SK-N-MC (cell line): ENCODE results near the gene GLUD1.

ENCODE experiments used
- DNase-seq: peaks from one replicate; pipeline ENCODE4 v3.0.0-alpha.2; 2011; ENCODE audit warnings: low read depth, low spot score
- H3K27ac ChIP-seq: fragments of 200-600 bp; sonication (generic); 2 replicates; pipeline ENCODE4 v1.5.1; 2016; ENCODE audit warnings: mixed run types
- H3K36me3 ChIP-seq: fragments of 200-600 bp; sonication (generic); 2 replicates; pipeline ENCODE4 v1.6.1; 2017; ENCODE audit warnings: antibody characterized with exemption, low read length, mixed read lengths; ENCODE audit not compliant: insufficient read depth
- H3K4me3 ChIP-seq: fragments of 200-600 bp; sonication (generic); 2 replicates; pipeline ENCODE4 v1.5.1; 2016
- H3K9ac ChIP-seq: fragments of 200-600 bp; sonication (generic); 2 replicates; pipeline ENCODE4 v1.8.0; 2017; ENCODE audit warnings: mixed run types, mixed read lengths; ENCODE audit not compliant: insufficient read length
- H3K9me3 ChIP-seq: fragments of 200-600 bp; sonication (generic); 2 replicates; pipeline ENCODE4 v1.6.1; 2017; ENCODE audit warnings: low read depth, mild to moderate bottlenecking, antibody characterized with exemption, low read length, moderate library complexity, mixed read lengths
- EZH2 ChIP-seq: fragments of 200-600 bp; sonication (generic); IDR thresholded peaks from one replicate; pipeline ENCODE4 v1.6.1; 2017; ENCODE audit warnings: antibody characterized with exemption
- FOXP2 ChIP-seq: optimal IDR thresholded peaks from 2 replicates; pipeline ENCODE3; 2011; ENCODE audit warnings: mild to moderate bottlenecking, moderate library complexity; ENCODE audit not compliant: insufficient read depth; ENCODE audit errors: extremely low read length, control extremely low read depth
- POLR2AphosphoS5 ChIP-seq: IDR thresholded peaks from 2 replicates; pipeline ENCODE4 v1.6.1; 2012; ENCODE audit warnings: mild to moderate bottlenecking, low read depth, low read length, borderline replicate concordance

Gene GLUD1

GRCh38 chr10:87072449-87072848, 22.2 kb downstream of the GLUD1 start:
- H3K4me3 ChIP-seq, result no peak overlapping the region
- H3K9me3 ChIP-seq, result no peaks in the 10 kb centered on the region
- no peak overlapping the region for H3K9ac ChIP-seq
- H3K27ac ChIP-seq, result no peak overlapping the region
- peaks cover 5% of the 10 kb centered on the region; the same call in 1 of the 2 replicates for H3K36me3 ChIP-seq
- TF ChIP-seq FOXP2 (no peak), POLR2AphosphoS5 (no peak), EZH2 (no peak)
- DNase-seq, result no peak

- Histone ChIP-seq H3K27ac (no peak overlapping the region), H3K4me3 (no peak overlapping the region), H3K9ac (no peak overlapping the region), H3K9me3 (no peaks in the 10 kb centered on the region), H3K36me3 (peaks cover 5% of the 10 kb centered on the region; the same call in 1 of the 2 replicates)
- DNase-seq, result no peak
- TF ChIP-seq POLR2AphosphoS5, result no peak
- no peak for TF ChIP-seq FOXP2
- no peak for TF ChIP-seq EZH2
These were observed 26.4 kb downstream of the GLUD1 start for GRCh38 chr10:87068281-87068680.

- H3K4me3 ChIP-seq, result no peak overlapping the region
- no peak overlapping the region for H3K9ac ChIP-seq
- no peak overlapping the region for H3K27ac ChIP-seq
- DNase-seq, result no peak
- no peak for TF ChIP-seq FOXP2
- H3K36me3 ChIP-seq, result peaks cover 12% of the 10 kb centered on the region; the same call in 1 of the 2 replicates
- H3K9me3 ChIP-seq, result no peaks in the 10 kb centered on the region
These were observed 27.8 kb downstream of the GLUD1 start for GRCh38 chr10:87066865-87067264.

GRCh38 chr10:87066178-87066577, 28.5 kb downstream of the GLUD1 start:
- TF ChIP-seq FOXP2 (no peak), POLR2AphosphoS5 (no peak), EZH2 (no peak)
- H3K27ac ChIP-seq, result no peak overlapping the region
- H3K9me3 ChIP-seq, result no peaks in the 10 kb centered on the region
- H3K4me3 ChIP-seq, result no peak overlapping the region
- no peak overlapping the region for H3K9ac ChIP-seq
- no peak for DNase-seq
- H3K36me3 ChIP-seq, result peaks cover 12% of the 10 kb centered on the region; the same call in 1 of the 2 replicates

- no peak for TF ChIP-seq POLR2AphosphoS5
- TF ChIP-seq FOXP2, result no peak
These were observed 30.0 kb downstream of the GLUD1 start for GRCh38 chr10:87064651-87065050.

GRCh38 chr10:87060280-87060928, 34.2 kb downstream of the GLUD1 start:
- no peak overlapping the region for H3K4me3 ChIP-seq
- H3K36me3 ChIP-seq, result peaks cover 16% of the 10 kb centered on the region; the same call in 1 of the 2 replicates
- H3K9ac ChIP-seq, result no peak overlapping the region
- TF ChIP-seq FOXP2, result no peak
- TF ChIP-seq EZH2, result no peak
- no peak for TF ChIP-seq POLR2AphosphoS5
- DNase-seq, result no peak
- H3K27ac ChIP-seq, result no peak overlapping the region
- no peaks in the 10 kb centered on the region for H3K9me3 ChIP-seq

More at GRCh38 chr10:87064651-87065050, 30.0 kb downstream of the GLUD1 start:
- Histone ChIP-seq H3K9ac (no peak overlapping the region), H3K36me3 (peaks cover 21% of the 10 kb centered on the region; the same call in 1 of the 2 replicates), H3K27ac (no peak overlapping the region), H3K9me3 (no peaks in the 10 kb centered on the region), H3K4me3 (no peak overlapping the region)
- DNase-seq, result no peak

GRCh38 chr10:87059401-87059800, 35.2 kb downstream of the GLUD1 start:
- no peaks in the 10 kb centered on the region for H3K9me3 ChIP-seq
- no peak overlapping the region for H3K9ac ChIP-seq
- H3K27ac ChIP-seq, result no peak overlapping the region
- peaks cover 16% of the 10 kb centered on the region; the same call in 1 of the 2 replicates for H3K36me3 ChIP-seq
- H3K4me3 ChIP-seq, result no peak overlapping the region
- DNase-seq, result no peak
- TF ChIP-seq POLR2AphosphoS5 (no peak), FOXP2 (no peak), EZH2 (no peak)

GRCh38 chr10:87058171-87058570, 36.5 kb downstream of the GLUD1 start:
- peaks cover 16% of the 10 kb centered on the region; the same call in 1 of the 2 replicates for H3K36me3 ChIP-seq
- no peaks in the 10 kb centered on the region for H3K9me3 ChIP-seq
- DNase-seq, result no peak
- no peak overlapping the region for H3K4me3 ChIP-seq
- TF ChIP-seq FOXP2 (no peak), POLR2AphosphoS5 (no peak), EZH2 (no peak)
- 0 out of 2 replicates have a peak overlapping the region, but pooled peaks have one; percentile 6 for H3K27ac ChIP-seq
- H3K9ac ChIP-seq, result no peak overlapping the region
